Right atrium auricular region (tissue), 2 donors: Measurements from ENCODE around the gene SPACA9. TPM values are rescaled to one million over a fixed set of nuclear protein-coding genes. Genes with fewer than 3 reads are reported as not detected.

Experiments
- DNase-seq: peaks from one replicate; pipeline ENCODE4 v3.0.0-alpha.2; 2019; ENCODE audit warnings: low spot score
- H3K27ac ChIP-seq, 2 donors: fragments of 200-600 bp; sonication (generic); 1 replicate in 1 of 2; 2 replicates in 1 of 2; pipeline ENCODE4 v1.5.1; 2016 to 2019
- H3K27me3 ChIP-seq, 2 donors: fragments of 200-600 bp; sonication (generic); one replicate each; pipeline versions ENCODE4 v1.5.1 to v1.6.0; 2017 to 2019
- H3K36me3 ChIP-seq: fragments of 200-600 bp; sonication (generic); one replicate; pipeline ENCODE4 v1.5.1; 2016
- H3K4me1 ChIP-seq, 2 donors: fragments of 200-600 bp; sonication (generic); one replicate each; pipeline versions ENCODE4 v1.5.1 to v1.6.0; 2017 to 2019
- H3K4me3 ChIP-seq, 2 donors: fragments of 200-600 bp; sonication (generic); 1 replicate in 1 of 2; 2 replicates in 1 of 2; pipeline ENCODE4 v1.5.1; 2017 to 2019; ENCODE audit warnings: mild to moderate bottlenecking in 1 of 2, moderate library complexity in 1 of 2
- H3K9me3 ChIP-seq, 2 donors: fragments of 200-600 bp; sonication (generic); one replicate each; pipeline ENCODE4 v1.5.1; 2019
- CTCF ChIP-seq, 2 donors: fragments of 200-600 bp; sonication (generic); IDR thresholded peaks; one replicate each; pipeline ENCODE4 v1.5.1; 2019; ENCODE audit warnings: antibody characterized with exemption in 2 of 2
- total RNA-seq, 2 donors: library from RNA; depleted of rRNA; stranded (reverse); fragments of >200 nt; gene quantifications; one replicate each; pipeline ENCODE4 v1.1.0, GENCODE V29; 2016

Gene SPACA9
- total RNA-seq, 2 donors from 2014 or later: 8.1 to 17.1 TPM

DNA sequence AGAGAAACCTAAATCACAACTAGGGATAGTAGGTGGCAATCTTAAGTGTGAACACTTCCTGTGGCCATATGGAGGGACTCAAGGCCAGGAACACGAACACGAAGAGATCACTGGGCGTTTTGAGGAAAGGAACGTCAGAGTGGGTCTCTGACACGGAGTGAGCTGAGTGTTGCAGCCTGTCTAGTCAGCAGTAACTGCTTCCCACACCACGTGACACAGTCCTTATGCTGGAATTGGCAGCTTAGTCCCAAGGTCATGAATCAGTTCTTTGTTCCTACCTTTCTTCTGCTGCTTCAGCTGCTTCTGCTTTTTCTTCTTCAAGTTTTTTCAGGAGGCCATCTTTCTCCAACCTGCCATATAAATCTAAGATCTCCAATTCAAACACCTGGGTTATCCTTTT is 18.2 kb downstream of the SPACA9 start:
- no peaks in the 10 kb centered on the region for H3K9me3 ChIP-seq
- H3K27me3 ChIP-seq: no peaks in the 10 kb centered on the region
- H3K27ac ChIP-seq: no peak overlapping the region
- peaks cover 60% of the 10 kb centered on the region for H3K36me3 ChIP-seq
- no peaks in the 10 kb centered on the region for H3K4me1 ChIP-seq
- no peak overlapping the region for H3K4me3 ChIP-seq
- TF ChIP-seq CTCF (IDR thresholded peaks at IDR 0.05): no peak
- DNase-seq: no peak

- Histone ChIP-seq H3K27ac (no peak overlapping the region), H3K4me1 (no peaks in the 10 kb centered on the region), H3K9me3 (no peaks in the 10 kb centered on the region), H3K4me3 (no peak overlapping the region), H3K27me3 (no peaks in the 10 kb centered on the region), H3K36me3 (peaks cover 59% of the 10 kb centered on the region)
- TF ChIP-seq CTCF (IDR thresholded peaks at IDR 0.05): no peak
- no peak for DNase-seq
These were observed 19.4 kb downstream of the SPACA9 start for GRCh38 chr9:132898051-132898450.

DNA sequence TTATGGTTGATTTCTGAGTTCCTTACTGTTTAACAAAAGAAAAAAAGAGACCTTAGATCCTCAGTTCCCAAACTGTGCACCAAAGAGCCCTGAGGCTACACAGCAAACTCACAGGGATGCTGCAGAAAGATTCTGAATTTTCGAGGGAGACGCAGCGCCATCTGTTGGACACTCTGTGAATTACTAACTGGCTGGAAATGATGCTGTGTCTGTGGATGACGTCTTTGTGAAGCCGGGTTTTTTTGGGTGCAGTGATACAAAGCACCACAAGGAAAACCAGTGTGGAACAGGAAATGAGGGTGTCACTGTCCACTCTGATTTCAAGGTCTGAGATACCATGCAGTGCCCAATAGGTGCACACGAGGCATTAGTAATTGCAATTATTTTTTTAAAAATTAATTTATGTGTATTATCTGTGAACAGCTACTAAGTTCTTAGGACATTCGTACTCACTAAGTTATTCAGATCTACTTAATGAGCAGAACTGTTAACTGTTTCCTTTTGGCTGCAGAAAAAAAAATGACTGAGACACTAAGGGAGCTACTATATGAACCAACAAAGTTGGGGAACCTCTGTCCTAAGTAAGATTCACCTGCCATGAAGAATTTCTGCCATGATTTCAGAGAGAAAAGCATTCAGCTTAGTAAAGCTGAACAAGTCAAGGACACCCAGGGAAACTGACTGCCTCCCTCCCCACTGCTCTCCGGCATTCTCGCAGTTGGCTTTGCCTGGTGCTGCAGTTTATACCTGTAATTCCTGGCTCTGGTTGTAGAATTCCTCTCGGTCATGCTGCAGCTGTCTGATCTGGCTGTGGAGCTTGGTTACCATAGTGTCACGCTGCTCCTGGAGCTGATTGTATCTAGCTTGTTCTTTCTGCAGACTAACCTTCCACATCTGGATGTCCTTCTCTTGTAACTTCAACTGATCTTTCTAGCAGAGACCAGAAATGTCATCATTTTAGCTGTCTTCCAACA is 23.4 kb downstream of the SPACA9 start:
- peak; percentile 66 to 92 for TF ChIP-seq CTCF (IDR thresholded peaks at IDR 0.05)
- DNase-seq: peak; percentile 81
- no peaks in the 10 kb centered on the region for H3K9me3 ChIP-seq
- H3K4me1 ChIP-seq: no peaks in the 10 kb centered on the region
- no peaks in the 10 kb centered on the region for H3K27me3 ChIP-seq
- H3K27ac ChIP-seq: no peak overlapping the region
- H3K36me3 ChIP-seq: peaks cover 67% of the 10 kb centered on the region
- no peak overlapping the region for H3K4me3 ChIP-seq

DNA sequence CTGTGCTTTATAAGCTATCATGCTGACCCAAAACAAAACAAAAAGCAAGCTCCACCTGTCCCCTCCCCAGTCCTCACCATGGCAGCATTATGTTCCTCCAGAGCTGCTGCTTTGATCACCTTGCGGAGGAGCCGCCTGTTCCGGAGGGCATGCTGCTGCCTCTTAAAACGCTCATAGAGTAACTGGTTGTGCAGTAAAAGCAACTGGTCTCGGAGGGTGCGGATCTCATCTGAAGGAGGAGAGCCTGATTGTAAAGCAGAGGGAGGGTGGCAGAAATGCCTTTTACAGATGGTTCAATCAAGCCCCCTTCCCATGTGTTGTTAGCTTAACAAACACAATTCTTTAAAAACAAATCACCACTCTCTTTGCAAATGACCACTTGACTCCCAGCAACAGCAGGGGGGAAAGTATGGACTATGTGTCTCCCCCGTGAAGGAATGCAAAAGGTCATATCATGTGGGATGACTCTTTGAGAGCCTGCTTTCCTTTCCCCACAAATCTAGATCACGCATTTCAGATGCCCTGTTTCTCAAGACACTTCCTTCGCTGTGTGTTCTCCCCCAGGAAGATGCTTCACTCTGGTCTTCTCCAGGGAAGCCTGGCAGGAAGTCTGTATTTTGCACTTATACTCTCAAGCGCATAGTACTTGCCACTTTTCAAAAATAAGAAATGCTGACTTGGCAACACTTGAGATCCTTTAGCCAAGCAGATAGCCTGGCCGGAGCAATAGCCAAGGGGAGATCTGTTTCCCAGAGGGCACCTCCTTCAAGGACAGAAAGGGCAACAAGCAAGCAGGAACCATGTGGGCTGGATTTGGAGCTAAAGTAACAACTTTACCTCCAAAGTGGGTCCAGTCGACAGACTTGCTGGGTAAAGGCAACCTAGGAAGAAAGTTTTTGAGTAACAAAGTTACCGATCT is 25.1 kb downstream of the SPACA9 start:
- Histone ChIP-seq H3K27ac (no peak overlapping the region), H3K27me3 (no peaks in the 10 kb centered on the region), H3K36me3 (peaks cover 65% of the 10 kb centered on the region), H3K9me3 (no peaks in the 10 kb centered on the region), H3K4me3 (no peak overlapping the region), H3K4me1 (no peaks in the 10 kb centered on the region)
- no peak for TF ChIP-seq CTCF (IDR thresholded peaks at IDR 0.05)
- no peak for DNase-seq

- no peak overlapping the region for H3K4me3 ChIP-seq
- H3K36me3 ChIP-seq: peaks cover 67% of the 10 kb centered on the region
- no peak overlapping the region for H3K27ac ChIP-seq
- no peaks in the 10 kb centered on the region for H3K9me3 ChIP-seq
- no peaks in the 10 kb centered on the region for H3K4me1 ChIP-seq
- no peak for TF ChIP-seq CTCF (IDR thresholded peaks at IDR 0.05)
- no peak for DNase-seq
- no peaks in the 10 kb centered on the region for H3K27me3 ChIP-seq
These were observed 27.0 kb downstream of the SPACA9 start for GRCh38 chr9:132905726-132906125.
